Ascending aorta (tissue), 2 donors: ENCODE results near the gene PLCB2. TPM values are rescaled to one million over a fixed set of nuclear protein-coding genes. Genes with fewer than 3 reads are reported as not detected.
A peak's percentile ranks its signal among the peaks of the same experiment; 100 is the strongest.

Source experiments
- DNase-seq, 2 donors: peaks; one replicate each; pipeline ENCODE4 v3.0.0-alpha.2; 2019; ENCODE audit warnings: low spot score in 2 of 2
- H3K27ac ChIP-seq, 2 donors: fragments of 200-600 bp; sonication (generic); one replicate each; pipeline ENCODE4 v1.5.1; 2016 to 2017; ENCODE audit warnings: mild to moderate bottlenecking in 1 of 2
- H3K27me3 ChIP-seq: fragments of 200-600 bp; sonication (generic); one replicate; pipeline ENCODE4 v1.5.1; 2017
- H3K36me3 ChIP-seq, 2 donors: fragments of 200-600 bp; sonication (generic); one replicate each; pipeline ENCODE4 v1.5.1; 2016
- H3K4me1 ChIP-seq, 2 donors: fragments of 200-600 bp; sonication (generic); one replicate each; pipeline ENCODE4 v1.5.1; 2016 to 2017; ENCODE audit warnings: mild to moderate bottlenecking in 1 of 2
- H3K4me3 ChIP-seq, 2 donors: fragments of 200-600 bp; sonication (generic); one replicate each; pipeline ENCODE4 v1.5.1; 2016 to 2017; ENCODE audit warnings: mild to moderate bottlenecking in 1 of 2
- H3K9me3 ChIP-seq, 2 donors: fragments of 200-600 bp; sonication (generic); one replicate each; pipeline ENCODE4 v1.5.1; 2016
- intact Hi-C: fragments of 100-400 bp; cut with DNase I; formaldehyde crosslinking; loops from one replicate; pipeline ENCODE4 v1.15.1; 2023
- total RNA-seq: library from RNA; depleted of rRNA; stranded (reverse); fragments of >200 nt; gene quantifications from one replicate; pipeline ENCODE4 v1.1.0, GENCODE V29; 2016
- TF ChIP-seq, protein P1 (sequence below), 3 experiments: fragments of 200-600 bp in 2 of 3; fragments of 450-650 bp in 1 of 3; sonication (generic) in 2 of 3; IDR thresholded peaks; one replicate each; pipeline ENCODE4 v1.5.1; 2016 to 2019; ENCODE audit warnings: antibody characterized with exemption in 3 of 3, mild to moderate bottlenecking in 1 of 3, moderate library complexity in 1 of 3

PLCB2 gene
- total RNA-seq, 1 donor from 2014 or later: 6.9 TPM

DNA sequence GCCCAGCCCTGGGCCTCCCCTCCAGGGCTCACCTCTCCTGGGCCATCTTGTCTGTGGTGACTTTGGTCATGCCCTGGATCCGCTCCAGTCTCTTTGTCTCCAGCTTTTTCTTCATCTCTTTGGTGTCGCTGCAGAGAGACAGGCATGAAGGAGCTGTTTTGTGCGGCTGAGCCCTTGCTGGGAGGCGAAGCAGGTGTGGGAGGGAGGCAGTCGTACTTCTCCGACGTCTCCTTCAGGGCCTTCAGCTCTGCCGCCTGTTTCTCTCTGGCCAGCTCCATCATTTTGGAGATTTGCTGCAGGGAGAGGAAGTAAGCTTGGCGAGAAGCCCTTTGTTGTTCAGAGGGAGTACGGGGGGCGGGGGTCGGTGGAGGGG lies 17.2 kb downstream of the PLCB2 start:
- intact Hi-C loops: no loop called here
- H3K9me3 ChIP-seq: no peaks in the 10 kb centered on the region
- peak overlapping the region; percentile 43 to 59 for H3K4me3 ChIP-seq
- peaks cover 0 to 5% of the 10 kb centered on the region in 2 donors for H3K4me1 ChIP-seq
- no peaks in the 10 kb centered on the region for H3K27me3 ChIP-seq
- no peaks in the 10 kb centered on the region for H3K36me3 ChIP-seq
- no peak overlapping the region for H3K27ac ChIP-seq
- TF ChIP-seq, protein P1, sequence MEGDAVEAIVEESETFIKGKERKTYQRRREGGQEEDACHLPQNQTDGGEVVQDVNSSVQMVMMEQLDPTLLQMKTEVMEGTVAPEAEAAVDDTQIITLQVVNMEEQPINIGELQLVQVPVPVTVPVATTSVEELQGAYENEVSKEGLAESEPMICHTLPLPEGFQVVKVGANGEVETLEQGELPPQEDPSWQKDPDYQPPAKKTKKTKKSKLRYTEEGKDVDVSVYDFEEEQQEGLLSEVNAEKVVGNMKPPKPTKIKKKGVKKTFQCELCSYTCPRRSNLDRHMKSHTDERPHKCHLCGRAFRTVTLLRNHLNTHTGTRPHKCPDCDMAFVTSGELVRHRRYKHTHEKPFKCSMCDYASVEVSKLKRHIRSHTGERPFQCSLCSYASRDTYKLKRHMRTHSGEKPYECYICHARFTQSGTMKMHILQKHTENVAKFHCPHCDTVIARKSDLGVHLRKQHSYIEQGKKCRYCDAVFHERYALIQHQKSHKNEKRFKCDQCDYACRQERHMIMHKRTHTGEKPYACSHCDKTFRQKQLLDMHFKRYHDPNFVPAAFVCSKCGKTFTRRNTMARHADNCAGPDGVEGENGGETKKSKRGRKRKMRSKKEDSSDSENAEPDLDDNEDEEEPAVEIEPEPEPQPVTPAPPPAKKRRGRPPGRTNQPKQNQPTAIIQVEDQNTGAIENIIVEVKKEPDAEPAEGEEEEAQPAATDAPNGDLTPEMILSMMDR (IDR thresholded peaks at IDR 0.05): no peak
- no peak for DNase-seq

DNA sequence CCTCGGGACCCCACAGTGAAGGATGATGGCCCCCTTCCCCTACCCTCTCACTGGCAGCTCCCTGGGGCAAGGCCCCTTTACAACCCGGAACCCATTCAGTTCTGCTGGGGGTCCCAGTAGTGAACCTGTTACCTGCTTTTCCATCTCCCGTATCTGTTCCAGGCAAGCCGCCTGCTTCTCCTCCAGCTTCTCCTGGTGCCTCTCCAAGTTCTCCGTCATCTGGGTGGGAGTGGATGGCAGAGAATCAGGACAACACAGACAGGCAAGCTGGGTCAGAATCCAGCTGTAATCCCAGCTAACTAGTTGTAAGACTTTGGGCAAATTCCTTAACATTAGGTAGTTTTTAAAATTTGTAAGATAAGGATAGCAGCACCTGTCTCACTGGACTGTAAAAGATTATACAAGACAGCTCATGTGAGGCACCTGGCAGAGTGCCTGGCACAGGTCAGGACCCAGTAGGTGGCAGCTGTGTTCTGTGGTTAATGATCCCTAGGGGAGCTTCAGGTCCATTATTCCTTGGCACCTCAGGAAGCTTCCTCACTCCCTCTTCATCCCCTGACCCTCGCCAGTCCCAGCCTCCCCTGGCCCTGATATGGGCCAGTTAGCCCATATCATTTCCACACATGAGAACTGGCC lies 18.5 kb downstream of the PLCB2 start:
- Histone ChIP-seq H3K9me3 (no peaks in the 10 kb centered on the region), H3K4me3 (no peak overlapping the region), H3K27me3 (no peaks in the 10 kb centered on the region), H3K4me1 (peaks cover 0 to 5% of the 10 kb centered on the region in 2 donors), H3K27ac (no peak overlapping the region), H3K36me3 (no peaks in the 10 kb centered on the region)
- intact Hi-C loops: no loop called here
- DNase-seq: no peak
- TF ChIP-seq, protein P1 (IDR thresholded peaks at IDR 0.05): no peak

DNA sequence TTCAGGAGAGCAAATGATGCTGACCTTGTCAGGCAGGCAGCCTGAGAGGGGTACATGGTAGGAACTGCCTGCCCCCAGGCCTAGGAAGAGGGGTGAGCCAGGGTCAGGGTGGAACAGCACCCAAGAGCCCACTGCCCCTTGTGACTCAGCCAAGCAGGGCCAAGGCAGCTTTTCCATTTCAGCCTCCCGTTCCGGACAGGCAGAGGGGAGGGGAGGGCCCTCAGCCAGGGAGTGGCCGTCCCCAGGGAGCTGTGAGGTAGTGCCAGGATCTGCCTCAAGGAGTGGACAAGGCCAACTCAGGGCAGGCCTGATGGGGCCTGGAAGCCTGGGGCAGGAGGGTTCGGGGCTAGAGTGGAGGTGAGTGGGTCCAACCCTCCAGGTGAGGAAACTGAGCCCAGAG lies 19.8 kb downstream of the PLCB2 start:
- peaks cover 3% of the 10 kb centered on the region for H3K27me3 ChIP-seq

DNA sequence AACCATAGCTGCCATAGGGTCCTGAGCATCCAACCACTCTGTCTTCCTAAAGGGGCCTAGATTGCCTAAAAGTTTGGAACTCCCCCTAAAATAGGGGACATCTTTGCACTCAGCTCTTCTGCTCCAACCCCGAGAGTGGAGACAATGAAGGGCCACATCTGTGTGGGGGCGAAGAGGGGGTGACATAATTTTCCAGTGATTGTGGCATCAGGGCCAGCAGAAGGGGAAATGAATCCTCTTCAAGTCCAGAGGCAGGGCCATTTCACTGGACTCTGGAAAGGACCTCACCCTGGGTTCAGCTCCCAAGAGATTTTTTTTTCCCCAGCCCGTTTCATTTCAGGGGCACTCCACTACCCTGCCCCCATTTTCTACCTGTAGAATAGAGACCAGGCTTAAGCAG lies 20.2 kb downstream of the PLCB2 start:
- Histone ChIP-seq H3K9me3 (no peaks in the 10 kb centered on the region), H3K4me3 (no peak overlapping the region), H3K4me1 (peaks cover 9 to 11% of the 10 kb centered on the region in 2 donors), H3K36me3 (no peaks in the 10 kb centered on the region), H3K27me3 (peaks cover 8% of the 10 kb centered on the region), H3K27ac (no peak overlapping the region)
- TF ChIP-seq, protein P1 (IDR thresholded peaks at IDR 0.05): no peak
- intact Hi-C loops: no loop called here
- no peak for DNase-seq

More for the DNA sequence above, 19.8 kb downstream of the PLCB2 start:
- Histone ChIP-seq H3K4me1 (peaks cover 4 to 7% of the 10 kb centered on the region in 2 donors), H3K36me3 (no peaks in the 10 kb centered on the region), H3K27ac (no peak overlapping the region), H3K4me3 (no peak overlapping the region), H3K9me3 (no peaks in the 10 kb centered on the region)
- DNase-seq: no peak
- TF ChIP-seq, protein P1 (IDR thresholded peaks at IDR 0.05): no peak
- intact Hi-C loops: no loop called here

DNA sequence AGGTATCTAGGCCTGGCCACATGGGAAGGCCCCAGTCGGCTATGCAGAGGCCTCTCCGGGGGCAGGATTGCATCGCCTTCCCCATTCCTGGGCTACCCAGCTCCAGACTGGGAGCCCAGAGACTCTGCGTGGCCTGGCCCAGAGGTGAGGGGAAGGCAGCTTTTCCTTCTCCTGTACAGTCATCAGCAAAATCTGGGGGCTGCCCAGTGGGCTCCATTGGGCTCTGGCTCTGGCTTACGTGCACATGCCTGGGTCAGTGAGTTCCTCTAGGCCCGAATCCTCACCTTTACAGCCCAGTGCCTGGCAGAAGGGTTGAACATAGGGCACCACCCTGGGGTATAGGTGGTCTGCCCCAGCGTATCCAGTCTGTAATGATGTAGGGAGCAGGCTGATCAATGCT lies 20.9 kb downstream of the PLCB2 start:
- Histone ChIP-seq H3K27me3 (peaks cover 14% of the 10 kb centered on the region), H3K9me3 (no peaks in the 10 kb centered on the region), H3K4me1 (peaks cover 16% of the 10 kb centered on the region in 2 donors), H3K36me3 (no peaks in the 10 kb centered on the region), H3K27ac (no peak overlapping the region), H3K4me3 (no peak overlapping the region)
- TF ChIP-seq, protein P1 (IDR thresholded peaks at IDR 0.05): no peak
- DNase-seq: no peak
- intact Hi-C loops: no loop called here
